CD8-positive, alpha-beta memory T cell (primary cell): Measurements from ENCODE around the gene CIAO2A. TPM values are rescaled to one million over a fixed set of nuclear protein-coding genes. Genes with fewer than 3 reads are reported as not detected.

ENCODE experiments used
- CTCF ChIA-PET: fragments of 350-600 bp; sonication (Branson Sonifier 250); formaldehyde crosslinking; loops from one replicate; lab custom pipeline; 2021; ENCODE audit warnings: antibody characterized with exemption; lab: Charles Lee
- POLR2A ChIA-PET: fragments of 350-600 bp; sonication (Branson Sonifier 250); formaldehyde crosslinking; loops from one replicate; lab custom pipeline; 2021; ENCODE audit warnings: antibody characterized with exemption; lab: Charles Lee
- DNase-seq, 5 donors: peaks; one replicate each; pipeline versions ENCODE4 v3.0.0 to v3.0.0-alpha.2; 2020 to 2022; ENCODE audit warnings: mixed read lengths in 1 of 5
- H3K27ac ChIP-seq: one replicate; pipeline ENCODE4 v1.7.0; 2013; ENCODE audit warnings: low read depth, mild to moderate bottlenecking, low read length, moderate library complexity
- H3K27me3 ChIP-seq: 2 replicates; pipeline ENCODE4 v1.7.0; 2013; ENCODE audit warnings: low read length, mild to moderate bottlenecking; ENCODE audit not compliant: insufficient read depth, poor library complexity, severe bottlenecking
- H3K36me3 ChIP-seq: 2 replicates; pipeline ENCODE4 v1.7.0; 2013; ENCODE audit warnings: mild to moderate bottlenecking, low read length, moderate library complexity; ENCODE audit not compliant: insufficient read depth
- H3K4me1 ChIP-seq: 2 replicates; pipeline ENCODE4 v1.7.0; 2013; ENCODE audit warnings: mild to moderate bottlenecking, low read length, moderate library complexity; ENCODE audit not compliant: insufficient read depth
- H3K4me3 ChIP-seq: 2 replicates; pipeline ENCODE4 v1.7.0; 2013; ENCODE audit warnings: mild to moderate bottlenecking, low read length
- H3K9me3 ChIP-seq: 2 replicates; pipeline ENCODE4 v1.7.0; 2013; ENCODE audit warnings: mild to moderate bottlenecking, low read length
- H3K27ac Mint-ChIP-seq, 8 donors: one replicate each; pipeline ENCODE4 v1.8.0; 2020 to 2021; ENCODE audit warnings: mixed read lengths in 8 of 8, mild to moderate bottlenecking in 6 of 8, inconsistent platforms in 3 of 8, moderate library complexity in 3 of 8
- H3K27me3 Mint-ChIP-seq, 2 donors: one replicate each; pipeline ENCODE4 v1.8.0; 2020 to 2021; ENCODE audit warnings: mixed read lengths in 2 of 2, mild to moderate bottlenecking in 1 of 2, moderate library complexity in 1 of 2
- H3K36me3 Mint-ChIP-seq, 3 donors: one replicate each; pipeline ENCODE4 v1.8.0; 2020 to 2021; ENCODE audit warnings: mixed read lengths in 3 of 3, inconsistent platforms in 1 of 3, mild to moderate bottlenecking in 1 of 3
- H3K4me1 Mint-ChIP-seq, 3 donors: one replicate each; pipeline ENCODE4 v1.8.0; 2020 to 2021; ENCODE audit warnings: mixed read lengths in 3 of 3, inconsistent platforms in 1 of 3, mild to moderate bottlenecking in 1 of 3
- H3K4me3 Mint-ChIP-seq, 7 donors: one replicate each; pipeline ENCODE4 v1.8.0; 2020 to 2021; ENCODE audit warnings: mixed read lengths in 7 of 7, mild to moderate bottlenecking in 6 of 7, moderate library complexity in 4 of 7, inconsistent platforms in 2 of 7
- H3K9me3 Mint-ChIP-seq, 5 donors: one replicate each; pipeline ENCODE4 v1.8.0; 2020 to 2022; ENCODE audit warnings: mixed read lengths in 5 of 5, mild to moderate bottlenecking in 3 of 5, moderate library complexity in 2 of 5, inconsistent platforms in 1 of 5
- polyA plus RNA-seq: library from polyadenylated mRNA; unstranded; fragments of 300-500 nt; fragmentation: Illumina TruSeq; gene quantifications from one replicate; pipeline ENCODE4 v1.2.3, GENCODE V29; 2021
- total RNA-seq, 2 experiments: library from RNA; stranded (reverse); gene quantifications; one replicate each; pipeline ENCODE4 v1.2.3, GENCODE V29; 2021

CIAO2A gene
- total and polyA plus RNA-seq, 3 experiments from 2014 or later: 68.0 to 78.1 (median 68.7) TPM

DNA sequence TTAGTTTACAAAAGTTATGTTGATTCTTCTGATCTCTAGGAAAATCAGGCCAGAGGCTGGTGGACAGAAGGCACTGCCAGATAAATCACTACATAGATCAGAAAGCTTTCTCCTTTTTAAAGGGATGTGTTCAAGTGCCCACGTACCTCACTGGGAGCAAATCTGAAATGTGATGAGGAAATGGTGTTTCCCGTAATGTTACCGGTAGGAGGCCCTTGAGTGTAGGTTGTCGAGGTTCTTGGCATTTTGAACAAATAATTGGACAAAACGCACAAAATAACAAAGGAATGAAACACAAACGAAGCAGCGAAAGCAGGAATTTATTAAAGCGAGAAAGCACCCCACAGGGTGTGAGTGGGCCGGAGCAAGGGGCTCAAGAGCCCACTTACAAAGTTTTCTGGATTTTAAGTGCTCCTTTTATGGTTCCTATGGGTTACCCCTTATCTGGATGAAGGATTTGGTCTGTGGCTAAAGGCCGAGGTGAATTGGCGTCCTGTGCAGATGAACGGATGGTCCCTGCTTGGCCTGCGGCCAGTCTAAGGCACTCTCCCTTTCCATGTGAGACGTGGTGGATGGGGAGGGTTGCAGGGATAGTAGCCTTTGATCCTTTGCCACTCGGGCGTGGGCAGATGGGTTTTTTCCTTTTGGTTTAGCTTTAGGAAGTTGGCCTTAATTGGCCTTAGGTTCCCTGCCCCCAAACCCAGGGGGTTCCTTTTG lies 3.2 kb upstream of the CIAO2A start:
- Histone ChIP-seq H3K27me3 (no peaks in the 10 kb centered on the region), H3K27ac (peak overlapping the region; percentile 79), H3K36me3 (no peaks in the 10 kb centered on the region), H3K4me3 (peak overlapping the region; percentile 98), H3K4me1 (peaks cover 55% of the 10 kb centered on the region), H3K9me3 (no peaks in the 10 kb centered on the region)
- CTCF ChIA-PET: no interaction called here
- peaks cover 77 to 96% (median 85%) of the 10 kb centered on the region in 3 donors for H3K4me1 Mint-ChIP-seq
- no peaks in the 10 kb centered on the region for H3K27me3 Mint-ChIP-seq
- peaks cover 0 to 26% (median 0%) of the 10 kb centered on the region in 3 donors for H3K36me3 Mint-ChIP-seq
- peak overlapping the region; percentile 90 to 100 (median 97) for H3K27ac Mint-ChIP-seq
- no peaks in the 10 kb centered on the region for H3K9me3 Mint-ChIP-seq
- POLR2A ChIA-PET: interaction anchor here (2.0 kb wide), 1 partner anchor 57 kb away, joined by 5 read pairs; no protein-coding TSS in a partner anchor
- peak in 1 of 5 donors; percentile 21 for DNase-seq
- H3K4me3 Mint-ChIP-seq: peak overlapping the region; percentile 93 to 99 (median 97)

DNA sequence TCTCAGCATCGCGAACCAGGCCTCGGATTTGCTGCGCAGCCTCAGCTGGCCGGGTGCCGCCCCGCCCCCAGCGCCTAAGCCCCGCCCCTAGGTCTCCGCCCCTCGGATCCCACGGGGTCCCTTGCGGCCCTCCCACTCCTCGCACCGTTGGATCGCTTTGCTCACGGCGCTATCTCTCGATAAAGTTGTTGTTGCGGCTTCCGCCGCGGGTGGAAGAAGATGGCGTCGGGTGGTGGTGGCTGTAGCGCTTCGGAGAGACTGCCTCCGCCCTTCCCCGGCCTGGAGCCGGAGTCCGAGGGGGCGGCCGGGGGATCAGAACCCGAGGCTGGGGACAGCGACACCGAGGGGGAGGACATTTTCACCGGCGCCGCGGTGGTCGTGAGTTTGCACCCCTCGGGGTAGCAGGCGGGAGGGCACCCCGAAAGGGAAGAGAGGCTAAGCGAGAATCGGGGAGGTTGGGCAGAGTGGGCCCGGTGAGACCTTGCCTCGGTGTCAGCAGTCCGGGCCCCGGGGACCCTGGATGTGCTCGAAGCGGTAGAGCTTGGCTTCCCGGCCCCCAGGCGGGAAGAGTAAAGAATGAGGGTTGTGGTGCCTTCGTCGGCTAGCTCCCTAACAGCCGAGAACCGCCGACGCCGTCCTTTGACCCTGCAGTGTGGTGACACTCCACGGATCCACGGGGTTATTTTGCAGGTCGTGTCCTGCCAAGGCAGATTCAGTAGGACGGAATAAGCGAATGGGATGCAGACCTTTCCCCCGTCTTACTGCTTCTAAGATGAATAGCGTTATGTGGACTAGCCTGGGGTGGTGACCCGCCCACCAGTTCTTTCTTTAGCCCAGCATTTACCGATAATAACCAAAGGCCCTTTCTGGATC lies 2.4 kb upstream of the CIAO2A start, which contains the start of gene SNX1:
Gene SNX1 (plus strand): TSS at position 188 of the 873 bp plus-strand sequence. CDS start 32 bp downstream, at position 220.
- H3K27ac ChIP-seq: peak within 1 kb of the TSS; percentile 88
- H3K9me3 ChIP-seq: no peaks in the 10 kb centered on the region
- DNase-seq: peak; percentile 92 to 97 (median 95)
- Mint-ChIP-seq H3K9me3 (no peaks in the 10 kb centered on the region), H3K27me3 (no peaks in the 10 kb centered on the region), H3K27ac (peak within 1 kb of the TSS; percentile 90 to 100 (median 97)), H3K36me3 (peaks cover 0 to 22% (median 0%) of the 10 kb centered on the region in 3 donors), H3K4me3 (peak within 1 kb of the TSS; percentile 93 to 99 (median 97)), H3K4me1 (peaks cover 71 to 88% (median 78%) of the 10 kb centered on the region in 3 donors)
- CTCF ChIA-PET: interaction anchor here (0.9 kb wide), 1 partner anchor 57 kb away, joined by 3 read pairs; no protein-coding TSS in a partner anchor
- no peaks in the 10 kb centered on the region for H3K36me3 ChIP-seq
- POLR2A ChIA-PET: interaction anchor here (0.6 to 2.0 kb wide), 3 partner anchors 58 to 576 kb away, joined by 5 to 12 read pairs (median 9); partner anchors contain the start of gene PPIB
- no peaks in the 10 kb centered on the region for H3K27me3 ChIP-seq
- peak within 1 kb of the TSS; percentile 98 for H3K4me3 ChIP-seq
- H3K4me1 ChIP-seq: peaks cover 56% of the 10 kb centered on the region

DNA sequence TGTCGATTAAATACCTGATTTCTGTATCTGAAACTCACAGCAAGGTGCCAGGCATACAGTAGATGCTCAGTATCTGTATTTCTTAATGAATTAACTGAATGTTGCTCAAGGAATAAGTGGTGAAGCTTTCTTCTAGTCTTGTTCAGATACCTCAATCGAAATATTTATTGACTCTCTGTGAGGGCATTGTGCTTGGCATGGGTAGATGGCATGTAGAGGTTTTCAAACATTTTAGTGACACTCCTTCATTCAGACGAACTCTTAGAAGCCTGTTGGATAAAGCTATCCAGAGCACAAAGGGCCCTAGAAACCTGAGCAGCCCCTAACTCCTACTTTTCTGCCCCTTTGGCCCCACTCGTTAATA lies 1.8 kb upstream of the CIAO2A start:
- no peaks in the 10 kb centered on the region for H3K27me3 ChIP-seq
- Mint-ChIP-seq H3K4me1 (peaks cover 74 to 88% (median 79%) of the 10 kb centered on the region in 3 donors), H3K36me3 (peaks cover 0 to 26% (median 0%) of the 10 kb centered on the region in 3 donors), H3K27ac (peak overlapping the region; percentile 90 to 100 (median 97)), H3K9me3 (no peaks in the 10 kb centered on the region), H3K27me3 (no peaks in the 10 kb centered on the region), H3K4me3 (peak overlapping the region; percentile 93 to 99 (median 97))
- peaks cover 53% of the 10 kb centered on the region for H3K4me1 ChIP-seq
- CTCF ChIA-PET: interaction anchor here (0.9 kb wide), 1 partner anchor 57 kb away, joined by 3 read pairs; no protein-coding TSS in a partner anchor
- H3K9me3 ChIP-seq: no peaks in the 10 kb centered on the region
- H3K36me3 ChIP-seq: no peaks in the 10 kb centered on the region
- H3K27ac ChIP-seq: peak overlapping the region; percentile 79
- POLR2A ChIA-PET: interaction anchor here (0.6 to 2.0 kb wide), 3 partner anchors 58 to 575 kb away, joined by 5 to 12 read pairs (median 9); partner anchors contain the start of gene PPIB
- no peak for DNase-seq
- H3K4me3 ChIP-seq: peak overlapping the region; percentile 98

- Mint-ChIP-seq H3K4me3 (peak overlapping the region; percentile 93 to 99 (median 97)), H3K9me3 (no peaks in the 10 kb centered on the region), H3K36me3 (peaks cover under 1 to 43% (median 8%) of the 10 kb centered on the region in 3 donors), H3K4me1 (peaks cover 66 to 82% (median 75%) of the 10 kb centered on the region in 3 donors), H3K27me3 (no peaks in the 10 kb centered on the region), H3K27ac (peak overlapping the region; percentile 91 to 99 (median 98))
- peaks cover 44% of the 10 kb centered on the region for H3K4me1 ChIP-seq
- H3K9me3 ChIP-seq: no peaks in the 10 kb centered on the region
- POLR2A ChIA-PET: interaction anchor here (0.9 to 1.3 kb wide), 10 partner anchors 60 to 1092 kb away, joined by 3 to 9 read pairs (median 4); partner anchors contain the start of genes CLPX, PPIB and USP3
- peak in 4 of 5 donors; percentile 3 to 55 (median 27) for DNase-seq
- CTCF ChIA-PET: interaction anchor here (1.5 to 1.6 kb wide), 3 partner anchors 27 to 483 kb away, joined by 4 to 5 read pairs (median 4); no protein-coding TSS in a partner anchor
- H3K27ac ChIP-seq: peak overlapping the region; percentile 88
- H3K27me3 ChIP-seq: no peaks in the 10 kb centered on the region
- peaks cover 4% of the 10 kb centered on the region for H3K36me3 ChIP-seq
- H3K4me3 ChIP-seq: peak overlapping the region; percentile 98
These were observed 593 bp downstream of the CIAO2A start for GRCh38 chr15:64092864-64093626.

DNA sequence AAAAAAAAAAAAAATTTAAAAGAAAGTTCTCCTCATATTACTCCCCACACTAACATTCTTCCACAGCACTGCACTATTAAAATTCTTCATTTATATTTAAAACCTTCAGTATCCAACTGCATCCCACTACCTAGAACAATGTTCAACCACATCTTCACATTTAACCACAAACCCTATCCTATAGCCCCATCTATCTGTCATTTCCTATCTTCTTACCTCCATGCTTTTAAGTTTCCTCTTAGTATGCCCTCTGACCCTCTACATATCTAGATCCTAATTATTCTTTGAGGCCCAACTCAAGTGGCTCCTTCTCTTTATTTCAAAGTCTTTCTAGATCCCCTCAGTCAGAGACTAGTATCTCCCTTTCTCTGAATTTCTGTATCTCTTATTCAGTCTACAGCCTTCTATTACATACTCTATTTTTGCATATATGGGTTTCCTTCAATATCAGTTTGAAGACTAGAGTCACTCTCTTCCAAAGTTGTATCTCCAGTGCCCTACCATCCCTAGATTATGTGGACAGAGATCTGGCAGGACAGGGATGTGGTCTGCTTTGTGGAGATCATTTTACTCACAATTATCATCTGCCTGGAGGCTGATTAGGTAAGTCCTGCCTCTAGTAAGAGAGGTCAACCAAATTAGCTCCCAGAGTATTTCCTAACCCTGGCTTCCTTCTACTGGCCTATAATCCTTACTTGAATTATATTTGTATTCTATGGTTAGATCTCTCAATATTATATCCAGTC lies 1.4 kb downstream of the CIAO2A start:
- H3K27me3 Mint-ChIP-seq: no peaks in the 10 kb centered on the region
- CTCF ChIA-PET: no interaction called here
- H3K4me1 Mint-ChIP-seq: peaks cover 60 to 74% (median 67%) of the 10 kb centered on the region in 3 donors
- H3K4me3 Mint-ChIP-seq: peak overlapping the region; percentile 93 to 99 (median 97)
- POLR2A ChIA-PET: interaction anchor here (0.7 kb wide), 1 partner anchor 336 kb away, joined by 7 read pairs; no protein-coding TSS in a partner anchor
- Histone ChIP-seq H3K27ac (peak overlapping the region; percentile 88), H3K9me3 (no peaks in the 10 kb centered on the region), H3K27me3 (no peaks in the 10 kb centered on the region), H3K4me3 (peak overlapping the region; percentile 98), H3K36me3 (peaks cover 9% of the 10 kb centered on the region), H3K4me1 (peaks cover 36% of the 10 kb centered on the region)
- peaks cover 8 to 51% (median 11%) of the 10 kb centered on the region in 3 donors for H3K36me3 Mint-ChIP-seq
- H3K27ac Mint-ChIP-seq: peak overlapping the region; percentile 82 to 99 (median 97)
- peak in 2 of 5 donors; percentile 29 to 33 for DNase-seq
- no peaks in the 10 kb centered on the region for H3K9me3 Mint-ChIP-seq

- Mint-ChIP-seq H3K27ac (peak overlapping the region in 2 of 8 donors; percentile 14 to 68), H3K4me1 (peaks cover 46 to 57% (median 52%) of the 10 kb centered on the region in 3 donors), H3K36me3 (peaks cover 8 to 46% (median 13%) of the 10 kb centered on the region in 3 donors), H3K27me3 (no peaks in the 10 kb centered on the region), H3K4me3 (peak overlapping the region in 1 of 7 donors; percentile 78), H3K9me3 (no peaks in the 10 kb centered on the region)
- H3K4me1 ChIP-seq: peaks cover 28% of the 10 kb centered on the region
- no peaks in the 10 kb centered on the region for H3K27me3 ChIP-seq
- POLR2A ChIA-PET: interaction anchor here (0.6 kb wide), 1 partner anchor 164 kb away, joined by 5 read pairs; no protein-coding TSS in a partner anchor
- H3K4me3 ChIP-seq: no peak overlapping the region
- H3K9me3 ChIP-seq: no peaks in the 10 kb centered on the region
- CTCF ChIA-PET: interaction anchor here (0.9 kb wide), 1 partner anchor 481 kb away, joined by 3 read pairs; no protein-coding TSS in a partner anchor
- peak overlapping the region; percentile 12 for H3K27ac ChIP-seq
- peaks cover 9% of the 10 kb centered on the region for H3K36me3 ChIP-seq
- DNase-seq: no peak
These were observed 3.1 kb downstream of the CIAO2A start for GRCh38 chr15:64090527-64090926.
